CD4-positive, alpha-beta T cell (primary cell): Measurements from ENCODE around the gene OR8J3. TPM values are rescaled to one million over a fixed set of nuclear protein-coding genes. Genes with fewer than 3 reads are reported as not detected.
"Not testable (repeated sequence)": the region's sequence is repeated elsewhere in the genome, so short reads cannot be mapped to it uniquely, and the experiment has no call there.

Source experiments
- ATAC-seq: fragments of 200-7000 bp; cut with Tn5 transposase; one replicate; pipeline ENCODE4 v1.10.0; 2022; ENCODE audit warnings: mild to moderate bottlenecking; ENCODE audit not compliant: poor library complexity
- CTCF ChIA-PET: fragments of 350-600 bp; sonication (Branson Sonifier 250); formaldehyde crosslinking; loops from one replicate; lab custom pipeline; 2021; ENCODE audit warnings: antibody characterized with exemption, inconsistent platforms; lab: Charles Lee
- POLR2A ChIA-PET: fragments of 350-600 bp; sonication (Branson Sonifier 250); formaldehyde crosslinking; loops from one replicate; lab custom pipeline; 2021; ENCODE audit warnings: antibody characterized with exemption, inconsistent platforms; lab: Charles Lee
- DNase-seq, 14 experiments: peaks; one replicate each; pipeline ENCODE4 v3.0.0-alpha.2; 2013 to 2020; ENCODE audit warnings: mixed read lengths in 2 of 14
- H3K27ac ChIP-seq, 2 donors: one replicate each; pipeline versions ENCODE4 v1.5.1 to v1.7.0; 2013; ENCODE audit warnings: low read length in 2 of 2, low read depth in 1 of 2, mild to moderate bottlenecking in 1 of 2
- H3K27me3 ChIP-seq, 2 experiments: 1 replicate in 1 of 2; 2 replicates in 1 of 2; pipeline versions ENCODE4 v1.6.1 to v1.7.0; 2013; ENCODE audit warnings: low read length in 2 of 2, control low read depth in 1 of 2, mild to moderate bottlenecking in 1 of 2, moderate library complexity in 1 of 2; ENCODE audit not compliant: insufficient read depth in 2 of 2, control insufficient read depth in 1 of 2
- H3K36me3 ChIP-seq: one replicate; pipeline ENCODE4 v1.6.1; 2013; ENCODE audit warnings: low read length, control low read depth; ENCODE audit not compliant: insufficient read depth
- H3K4me1 ChIP-seq: one replicate; pipeline ENCODE4 v1.6.1; 2013; ENCODE audit warnings: low read length, control low read depth; ENCODE audit not compliant: insufficient read depth
- H3K4me3 ChIP-seq: one replicate; pipeline ENCODE4 v1.5.1; 2013; ENCODE audit warnings: mild to moderate bottlenecking, low read length, moderate library complexity
- H3K9me3 ChIP-seq, 2 experiments: 1 replicate in 1 of 2; 2 replicates in 1 of 2; pipeline versions ENCODE4 v1.6.1 to v1.7.0; 2013; ENCODE audit warnings: low read length in 2 of 2, mild to moderate bottlenecking in 2 of 2, control low read depth in 1 of 2, moderate library complexity in 1 of 2; ENCODE audit not compliant: control insufficient read depth in 1 of 2, insufficient read depth in 1 of 2
- H3K27ac Mint-ChIP-seq: one replicate; pipeline ENCODE4 v1.8.0; 2020; ENCODE audit warnings: mixed read lengths
- H3K27me3 Mint-ChIP-seq: one replicate; pipeline ENCODE4 v1.8.0; 2021; ENCODE audit warnings: mixed read lengths
- H3K36me3 Mint-ChIP-seq: one replicate; pipeline ENCODE4 v1.8.0; 2021; ENCODE audit warnings: low read depth, mixed read lengths
- H3K4me1 Mint-ChIP-seq: one replicate; pipeline ENCODE4 v1.8.0; 2021; ENCODE audit warnings: low read depth, mixed read lengths
- H3K4me3 Mint-ChIP-seq: one replicate; pipeline ENCODE4 v1.8.0; 2020; ENCODE audit warnings: mild to moderate bottlenecking, mixed read lengths
- H3K9me3 Mint-ChIP-seq: one replicate; pipeline ENCODE4 v1.8.0; 2020; ENCODE audit warnings: mixed read lengths
- intact Hi-C, 2 experiments: fragments of 100-400 bp; cut with DNase I in 1 of 2; cut with micrococcal nuclease in 1 of 2; formaldehyde crosslinking; loops; one replicate each; pipeline versions ENCODE4 v1.15.1 to v1.9.0; 2023 to 2025; cut with DNase I, micrococcal nuclease
- total RNA-seq, 174 experiments: library from RNA in 2 of 174; stranded (reverse) in 2 of 174; gene quantifications; one replicate each; pipeline ENCODE4 v1.2.3 and lab custom pipeline; 2021 to 2026
- TF ChIP-seq, protein P1 (sequence below): fragments of 200-600 bp; IDR thresholded peaks from one replicate; pipeline ENCODE4 v1.8.0; 2022; ENCODE audit warnings: antibody characterized with exemption, mild to moderate bottlenecking

Gene OR8J3
- total RNA-seq, 2 experiments from 2014 or later = not detected

DNA sequence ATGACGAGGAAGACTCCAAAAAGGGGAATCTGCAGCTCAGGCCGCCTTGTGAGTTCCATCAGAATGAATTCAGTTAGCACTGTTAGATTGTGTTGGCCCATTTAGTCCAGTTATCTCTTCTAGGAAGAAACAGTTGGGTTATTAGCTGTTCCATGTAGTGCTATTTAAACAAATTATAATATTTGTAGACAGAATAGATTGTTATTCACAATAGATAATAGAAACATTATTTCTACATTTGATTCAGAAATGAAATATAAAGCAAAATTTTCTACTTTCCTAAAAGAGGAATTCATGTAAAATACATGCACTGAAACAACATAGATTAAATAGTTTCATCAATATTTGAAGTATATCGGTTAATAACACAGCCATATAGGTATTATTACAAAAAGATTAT is 20.2 kb upstream of the OR8J3 start, which contains the start of gene OR8K5:
Gene OR8K5, minus strand, starts transcription at position 101 of the 400 bp plus-strand sequence. Its CDS starts 0 bp downstream, at position 101.
- peaks cover 25% of the 10 kb centered on the region for H3K9me3 Mint-ChIP-seq
- TF ChIP-seq, protein P1, sequence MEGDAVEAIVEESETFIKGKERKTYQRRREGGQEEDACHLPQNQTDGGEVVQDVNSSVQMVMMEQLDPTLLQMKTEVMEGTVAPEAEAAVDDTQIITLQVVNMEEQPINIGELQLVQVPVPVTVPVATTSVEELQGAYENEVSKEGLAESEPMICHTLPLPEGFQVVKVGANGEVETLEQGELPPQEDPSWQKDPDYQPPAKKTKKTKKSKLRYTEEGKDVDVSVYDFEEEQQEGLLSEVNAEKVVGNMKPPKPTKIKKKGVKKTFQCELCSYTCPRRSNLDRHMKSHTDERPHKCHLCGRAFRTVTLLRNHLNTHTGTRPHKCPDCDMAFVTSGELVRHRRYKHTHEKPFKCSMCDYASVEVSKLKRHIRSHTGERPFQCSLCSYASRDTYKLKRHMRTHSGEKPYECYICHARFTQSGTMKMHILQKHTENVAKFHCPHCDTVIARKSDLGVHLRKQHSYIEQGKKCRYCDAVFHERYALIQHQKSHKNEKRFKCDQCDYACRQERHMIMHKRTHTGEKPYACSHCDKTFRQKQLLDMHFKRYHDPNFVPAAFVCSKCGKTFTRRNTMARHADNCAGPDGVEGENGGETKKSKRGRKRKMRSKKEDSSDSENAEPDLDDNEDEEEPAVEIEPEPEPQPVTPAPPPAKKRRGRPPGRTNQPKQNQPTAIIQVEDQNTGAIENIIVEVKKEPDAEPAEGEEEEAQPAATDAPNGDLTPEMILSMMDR = no peak
- Histone ChIP-seq H3K9me3 (peaks cover 0 to 7% of the 10 kb centered on the region in 2 experiments), H3K4me1 (no peaks in the 10 kb centered on the region), H3K36me3 (no peaks in the 10 kb centered on the region), H3K27ac (no peak within 1 kb of the TSS), H3K27me3 (no peaks in the 10 kb centered on the region), H3K4me3 (no peak within 1 kb of the TSS)
- intact Hi-C loops = no loop called here
- ATAC-seq = no peak
- no peak within 1 kb of the TSS for H3K27ac Mint-ChIP-seq
- no peak within 1 kb of the TSS for H3K4me3 Mint-ChIP-seq
- no peaks in the 10 kb centered on the region for H3K27me3 Mint-ChIP-seq
- CTCF ChIA-PET = no interaction called here
- POLR2A ChIA-PET = interaction anchor here (0.6 kb wide), 1 partner anchor 8 kb away, joined by 3 read pairs; no protein-coding TSS in a partner anchor
- no peak for DNase-seq
- no peaks in the 10 kb centered on the region for H3K36me3 Mint-ChIP-seq
- no peaks in the 10 kb centered on the region for H3K4me1 Mint-ChIP-seq

DNA sequence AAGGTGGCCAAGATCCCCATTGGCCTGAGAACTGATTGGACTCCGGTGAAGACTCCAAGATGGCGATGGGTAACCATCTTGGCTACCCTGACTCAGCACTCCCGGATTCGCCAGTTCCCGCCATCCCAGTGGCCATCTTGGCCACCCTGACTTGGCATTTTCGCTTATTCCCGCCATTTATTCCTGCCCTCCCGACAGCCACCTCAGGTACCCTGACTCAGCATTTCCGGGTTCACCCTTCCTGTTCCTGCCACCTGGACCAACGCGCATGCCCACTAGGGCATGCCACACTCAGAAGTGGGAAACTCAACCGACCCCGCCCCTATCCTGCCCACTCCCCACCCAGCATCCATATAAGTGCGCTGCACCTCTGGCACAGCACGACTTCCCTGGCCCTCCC is 12.3 kb upstream of the OR8J3 start:
- ATAC-seq = no peak
- peaks cover 30% of the 10 kb centered on the region for H3K9me3 Mint-ChIP-seq
- POLR2A ChIA-PET = no interaction called here

DNA sequence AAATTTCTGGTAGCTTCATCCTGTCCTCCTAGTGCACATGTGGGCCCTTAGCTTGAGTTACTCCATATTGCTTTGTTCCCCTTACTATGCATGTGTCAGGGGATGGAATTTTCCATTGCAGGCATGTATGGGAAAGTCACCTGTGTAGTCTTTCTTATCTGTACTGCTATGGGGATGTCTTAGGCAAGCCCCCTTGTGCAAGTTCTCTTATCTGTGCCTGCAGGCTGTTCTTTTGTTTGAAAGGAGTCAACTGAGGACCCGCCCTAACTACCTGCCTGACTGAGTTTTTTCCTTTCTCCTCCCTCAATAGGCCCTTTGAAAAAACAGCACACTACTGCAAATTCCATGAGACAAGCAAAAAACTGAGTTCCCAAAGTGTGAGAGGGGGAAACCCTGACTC is 11.4 kb upstream of the OR8J3 start:
- Histone ChIP-seq H3K9me3 (peaks cover 5 to 24% of the 10 kb centered on the region in 2 experiments), H3K27ac (no peak overlapping the region), H3K27me3 (no peaks in the 10 kb centered on the region), H3K36me3 (no peaks in the 10 kb centered on the region), H3K4me3 (no peak overlapping the region), H3K4me1 (no peaks in the 10 kb centered on the region)
- intact Hi-C loops = no loop called here
- no peak overlapping the region for H3K4me3 Mint-ChIP-seq
- no peaks in the 10 kb centered on the region for H3K36me3 Mint-ChIP-seq
- ATAC-seq (no peak), DNase-seq (no peak)
- no peaks in the 10 kb centered on the region for H3K4me1 Mint-ChIP-seq
- H3K27ac Mint-ChIP-seq = no peak overlapping the region
- H3K27me3 Mint-ChIP-seq = no peaks in the 10 kb centered on the region
- TF ChIP-seq, protein P1 = no peak
- ChIA-PET POLR2A (interaction anchor here (0.6 kb wide), 1 partner anchor 41 kb away, joined by 3 read pairs; no protein-coding TSS in a partner anchor), CTCF (no interaction called here)
- H3K9me3 Mint-ChIP-seq = peaks cover 26% of the 10 kb centered on the region

More for the DNA sequence above, 12.3 kb upstream of the OR8J3 start:
- Histone ChIP-seq H3K36me3 (no peaks in the 10 kb centered on the region), H3K4me1 (no peaks in the 10 kb centered on the region), H3K27ac (no peak overlapping the region), H3K4me3 (no peak overlapping the region), H3K27me3 (no peaks in the 10 kb centered on the region), H3K9me3 (peaks cover 5 to 24% of the 10 kb centered on the region in 2 experiments)
- H3K4me3 Mint-ChIP-seq = no peak overlapping the region
- TF ChIP-seq, protein P1 = no peak
- no peaks in the 10 kb centered on the region for H3K4me1 Mint-ChIP-seq
- no peak for DNase-seq
- H3K36me3 Mint-ChIP-seq = no peaks in the 10 kb centered on the region
- no peak overlapping the region for H3K27ac Mint-ChIP-seq
- no peaks in the 10 kb centered on the region for H3K27me3 Mint-ChIP-seq
- CTCF ChIA-PET = no interaction called here
- intact Hi-C loops = no loop called here

DNA sequence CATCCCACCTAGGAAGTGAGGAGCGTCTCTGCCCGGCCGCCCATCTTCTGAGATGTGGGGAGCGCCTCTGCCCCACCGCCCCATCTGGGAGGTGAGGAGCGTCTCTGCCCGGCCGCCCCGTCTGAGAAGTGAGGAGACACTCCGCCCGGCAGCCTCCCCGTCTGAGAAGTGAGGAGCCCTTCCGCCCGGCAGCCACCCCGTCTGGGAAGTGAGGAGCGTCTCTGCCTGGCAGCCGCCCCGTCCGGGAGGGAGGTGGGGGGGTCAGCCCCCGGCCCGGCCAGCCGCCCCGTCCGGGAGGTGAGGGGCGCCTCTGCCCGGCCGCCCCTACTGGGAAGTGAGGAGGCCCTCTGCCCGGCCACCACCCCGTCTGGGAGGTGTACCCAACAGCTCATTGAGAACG is 3.7 kb upstream of the OR8J3 start:
- H3K27me3 ChIP-seq, intact Hi-C loops, H3K27me3 Mint-ChIP-seq, H3K36me3 Mint-ChIP-seq, H3K27ac ChIP-seq, H3K4me1 Mint-ChIP-seq, H3K27ac Mint-ChIP-seq, DNase-seq, H3K36me3 ChIP-seq, H3K4me1 ChIP-seq, CTCF ChIA-PET, H3K4me3 Mint-ChIP-seq, H3K4me3 ChIP-seq, ATAC-seq, H3K9me3 Mint-ChIP-seq, POLR2A ChIA-PET: not testable (repeated sequence)
- H3K9me3 ChIP-seq = peaks cover 0 to 16% of the 10 kb centered on the region in 2 experiments
